ENCODE measurements around the gene IP6K2.
"Not testable (repeated sequence)": the region's sequence is repeated elsewhere in the genome, so short reads cannot be mapped to it uniquely, and the experiment has no call there.

DNA sequence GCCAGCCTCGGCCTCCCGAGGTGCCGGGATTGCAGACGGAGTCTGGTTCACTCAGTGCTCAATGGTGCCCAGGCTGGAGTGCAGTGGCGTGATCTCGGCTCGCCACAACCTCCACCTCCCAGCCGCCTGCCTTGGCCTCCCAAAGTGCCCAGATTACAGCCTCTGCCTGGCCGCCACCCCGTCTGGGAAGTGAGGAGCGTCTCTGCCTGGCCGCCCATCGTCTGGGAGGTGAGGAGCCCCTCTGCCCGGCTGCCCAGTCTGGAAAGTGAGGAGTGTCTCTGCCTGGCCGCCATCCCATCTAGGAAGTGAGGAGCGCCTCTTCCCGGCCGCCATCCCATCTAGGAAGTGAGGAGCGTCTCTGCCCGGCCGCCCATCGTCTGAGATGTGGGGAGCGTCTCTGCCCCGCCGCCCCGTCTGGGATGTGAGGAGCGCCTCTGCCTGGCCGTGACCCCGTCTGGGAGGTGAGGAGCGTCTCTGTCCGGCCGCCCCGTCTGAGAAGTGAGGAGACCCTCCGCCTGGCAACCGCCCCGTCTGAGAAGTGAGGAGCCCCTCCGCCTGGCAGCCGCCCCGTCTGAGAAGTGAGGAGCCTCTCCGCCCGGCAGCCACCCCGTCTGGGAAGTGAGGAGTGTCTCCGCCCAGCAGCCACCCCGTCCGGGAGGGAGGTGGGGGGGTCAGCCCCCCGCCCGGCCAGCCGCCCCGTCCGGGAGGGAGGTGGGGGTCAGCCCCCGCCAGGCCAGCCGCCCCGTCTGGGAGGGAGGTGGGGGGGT lies 16.9 kb upstream of the IP6K2 start:
- TF ChIP-seq, protein P1, sequence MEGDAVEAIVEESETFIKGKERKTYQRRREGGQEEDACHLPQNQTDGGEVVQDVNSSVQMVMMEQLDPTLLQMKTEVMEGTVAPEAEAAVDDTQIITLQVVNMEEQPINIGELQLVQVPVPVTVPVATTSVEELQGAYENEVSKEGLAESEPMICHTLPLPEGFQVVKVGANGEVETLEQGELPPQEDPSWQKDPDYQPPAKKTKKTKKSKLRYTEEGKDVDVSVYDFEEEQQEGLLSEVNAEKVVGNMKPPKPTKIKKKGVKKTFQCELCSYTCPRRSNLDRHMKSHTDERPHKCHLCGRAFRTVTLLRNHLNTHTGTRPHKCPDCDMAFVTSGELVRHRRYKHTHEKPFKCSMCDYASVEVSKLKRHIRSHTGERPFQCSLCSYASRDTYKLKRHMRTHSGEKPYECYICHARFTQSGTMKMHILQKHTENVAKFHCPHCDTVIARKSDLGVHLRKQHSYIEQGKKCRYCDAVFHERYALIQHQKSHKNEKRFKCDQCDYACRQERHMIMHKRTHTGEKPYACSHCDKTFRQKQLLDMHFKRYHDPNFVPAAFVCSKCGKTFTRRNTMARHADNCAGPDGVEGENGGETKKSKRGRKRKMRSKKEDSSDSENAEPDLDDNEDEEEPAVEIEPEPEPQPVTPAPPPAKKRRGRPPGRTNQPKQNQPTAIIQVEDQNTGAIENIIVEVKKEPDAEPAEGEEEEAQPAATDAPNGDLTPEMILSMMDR (conservative IDR thresholded peaks at IDR 0.05; ENCODE audit: low read depth in 2 of 2): not testable (repeated sequence)
- TF ChIP-seq EZH2 (IDR thresholded peaks at IDR 0.05; ENCODE audit: low read depth, unreplicated experiment); POLR2AphosphoS5 (IDR thresholded peaks at IDR 0.05; ENCODE audit: low read depth); CREB1 (CRISPR knock-in tag; IDR thresholded peaks at IDR 0.05; ENCODE audit: low read depth); NANOG (IDR thresholded peaks at IDR 0.05; ENCODE audit: borderline replicate concordance); EZH2phosphoT487 (IDR thresholded peaks at IDR 0.05; ENCODE audit: unreplicated experiment); JUNB (IDR thresholded peaks at IDR 0.05; ENCODE audit: unreplicated experiment); ZNF331 (CRISPR knock-in tag; IDR thresholded peaks at IDR 0.05; ENCODE audit: low read depth); ZNF114 (CRISPR knock-in tag; IDR thresholded peaks at IDR 0.05): not testable (repeated sequence)
- TF ChIP-seq, protein P2, sequence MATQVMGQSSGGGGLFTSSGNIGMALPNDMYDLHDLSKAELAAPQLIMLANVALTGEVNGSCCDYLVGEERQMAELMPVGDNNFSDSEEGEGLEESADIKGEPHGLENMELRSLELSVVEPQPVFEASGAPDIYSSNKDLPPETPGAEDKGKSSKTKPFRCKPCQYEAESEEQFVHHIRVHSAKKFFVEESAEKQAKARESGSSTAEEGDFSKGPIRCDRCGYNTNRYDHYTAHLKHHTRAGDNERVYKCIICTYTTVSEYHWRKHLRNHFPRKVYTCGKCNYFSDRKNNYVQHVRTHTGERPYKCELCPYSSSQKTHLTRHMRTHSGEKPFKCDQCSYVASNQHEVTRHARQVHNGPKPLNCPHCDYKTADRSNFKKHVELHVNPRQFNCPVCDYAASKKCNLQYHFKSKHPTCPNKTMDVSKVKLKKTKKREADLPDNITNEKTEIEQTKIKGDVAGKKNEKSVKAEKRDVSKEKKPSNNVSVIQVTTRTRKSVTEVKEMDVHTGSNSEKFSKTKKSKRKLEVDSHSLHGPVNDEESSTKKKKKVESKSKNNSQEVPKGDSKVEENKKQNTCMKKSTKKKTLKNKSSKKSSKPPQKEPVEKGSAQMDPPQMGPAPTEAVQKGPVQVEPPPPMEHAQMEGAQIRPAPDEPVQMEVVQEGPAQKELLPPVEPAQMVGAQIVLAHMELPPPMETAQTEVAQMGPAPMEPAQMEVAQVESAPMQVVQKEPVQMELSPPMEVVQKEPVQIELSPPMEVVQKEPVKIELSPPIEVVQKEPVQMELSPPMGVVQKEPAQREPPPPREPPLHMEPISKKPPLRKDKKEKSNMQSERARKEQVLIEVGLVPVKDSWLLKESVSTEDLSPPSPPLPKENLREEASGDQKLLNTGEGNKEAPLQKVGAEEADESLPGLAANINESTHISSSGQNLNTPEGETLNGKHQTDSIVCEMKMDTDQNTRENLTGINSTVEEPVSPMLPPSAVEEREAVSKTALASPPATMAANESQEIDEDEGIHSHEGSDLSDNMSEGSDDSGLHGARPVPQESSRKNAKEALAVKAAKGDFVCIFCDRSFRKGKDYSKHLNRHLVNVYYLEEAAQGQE (IDR thresholded peaks at IDR 0.05; ENCODE audit: unreplicated experiment): not testable (repeated sequence)
- TF ChIP-seq, protein P3, sequence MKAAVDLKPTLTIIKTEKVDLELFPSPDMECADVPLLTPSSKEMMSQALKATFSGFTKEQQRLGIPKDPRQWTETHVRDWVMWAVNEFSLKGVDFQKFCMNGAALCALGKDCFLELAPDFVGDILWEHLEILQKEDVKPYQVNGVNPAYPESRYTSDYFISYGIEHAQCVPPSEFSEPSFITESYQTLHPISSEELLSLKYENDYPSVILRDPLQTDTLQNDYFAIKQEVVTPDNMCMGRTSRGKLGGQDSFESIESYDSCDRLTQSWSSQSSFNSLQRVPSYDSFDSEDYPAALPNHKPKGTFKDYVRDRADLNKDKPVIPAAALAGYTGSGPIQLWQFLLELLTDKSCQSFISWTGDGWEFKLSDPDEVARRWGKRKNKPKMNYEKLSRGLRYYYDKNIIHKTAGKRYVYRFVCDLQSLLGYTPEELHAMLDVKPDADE (IDR thresholded peaks at IDR 0.05): not testable (repeated sequence)
- TF ChIP-seq, protein P4, sequence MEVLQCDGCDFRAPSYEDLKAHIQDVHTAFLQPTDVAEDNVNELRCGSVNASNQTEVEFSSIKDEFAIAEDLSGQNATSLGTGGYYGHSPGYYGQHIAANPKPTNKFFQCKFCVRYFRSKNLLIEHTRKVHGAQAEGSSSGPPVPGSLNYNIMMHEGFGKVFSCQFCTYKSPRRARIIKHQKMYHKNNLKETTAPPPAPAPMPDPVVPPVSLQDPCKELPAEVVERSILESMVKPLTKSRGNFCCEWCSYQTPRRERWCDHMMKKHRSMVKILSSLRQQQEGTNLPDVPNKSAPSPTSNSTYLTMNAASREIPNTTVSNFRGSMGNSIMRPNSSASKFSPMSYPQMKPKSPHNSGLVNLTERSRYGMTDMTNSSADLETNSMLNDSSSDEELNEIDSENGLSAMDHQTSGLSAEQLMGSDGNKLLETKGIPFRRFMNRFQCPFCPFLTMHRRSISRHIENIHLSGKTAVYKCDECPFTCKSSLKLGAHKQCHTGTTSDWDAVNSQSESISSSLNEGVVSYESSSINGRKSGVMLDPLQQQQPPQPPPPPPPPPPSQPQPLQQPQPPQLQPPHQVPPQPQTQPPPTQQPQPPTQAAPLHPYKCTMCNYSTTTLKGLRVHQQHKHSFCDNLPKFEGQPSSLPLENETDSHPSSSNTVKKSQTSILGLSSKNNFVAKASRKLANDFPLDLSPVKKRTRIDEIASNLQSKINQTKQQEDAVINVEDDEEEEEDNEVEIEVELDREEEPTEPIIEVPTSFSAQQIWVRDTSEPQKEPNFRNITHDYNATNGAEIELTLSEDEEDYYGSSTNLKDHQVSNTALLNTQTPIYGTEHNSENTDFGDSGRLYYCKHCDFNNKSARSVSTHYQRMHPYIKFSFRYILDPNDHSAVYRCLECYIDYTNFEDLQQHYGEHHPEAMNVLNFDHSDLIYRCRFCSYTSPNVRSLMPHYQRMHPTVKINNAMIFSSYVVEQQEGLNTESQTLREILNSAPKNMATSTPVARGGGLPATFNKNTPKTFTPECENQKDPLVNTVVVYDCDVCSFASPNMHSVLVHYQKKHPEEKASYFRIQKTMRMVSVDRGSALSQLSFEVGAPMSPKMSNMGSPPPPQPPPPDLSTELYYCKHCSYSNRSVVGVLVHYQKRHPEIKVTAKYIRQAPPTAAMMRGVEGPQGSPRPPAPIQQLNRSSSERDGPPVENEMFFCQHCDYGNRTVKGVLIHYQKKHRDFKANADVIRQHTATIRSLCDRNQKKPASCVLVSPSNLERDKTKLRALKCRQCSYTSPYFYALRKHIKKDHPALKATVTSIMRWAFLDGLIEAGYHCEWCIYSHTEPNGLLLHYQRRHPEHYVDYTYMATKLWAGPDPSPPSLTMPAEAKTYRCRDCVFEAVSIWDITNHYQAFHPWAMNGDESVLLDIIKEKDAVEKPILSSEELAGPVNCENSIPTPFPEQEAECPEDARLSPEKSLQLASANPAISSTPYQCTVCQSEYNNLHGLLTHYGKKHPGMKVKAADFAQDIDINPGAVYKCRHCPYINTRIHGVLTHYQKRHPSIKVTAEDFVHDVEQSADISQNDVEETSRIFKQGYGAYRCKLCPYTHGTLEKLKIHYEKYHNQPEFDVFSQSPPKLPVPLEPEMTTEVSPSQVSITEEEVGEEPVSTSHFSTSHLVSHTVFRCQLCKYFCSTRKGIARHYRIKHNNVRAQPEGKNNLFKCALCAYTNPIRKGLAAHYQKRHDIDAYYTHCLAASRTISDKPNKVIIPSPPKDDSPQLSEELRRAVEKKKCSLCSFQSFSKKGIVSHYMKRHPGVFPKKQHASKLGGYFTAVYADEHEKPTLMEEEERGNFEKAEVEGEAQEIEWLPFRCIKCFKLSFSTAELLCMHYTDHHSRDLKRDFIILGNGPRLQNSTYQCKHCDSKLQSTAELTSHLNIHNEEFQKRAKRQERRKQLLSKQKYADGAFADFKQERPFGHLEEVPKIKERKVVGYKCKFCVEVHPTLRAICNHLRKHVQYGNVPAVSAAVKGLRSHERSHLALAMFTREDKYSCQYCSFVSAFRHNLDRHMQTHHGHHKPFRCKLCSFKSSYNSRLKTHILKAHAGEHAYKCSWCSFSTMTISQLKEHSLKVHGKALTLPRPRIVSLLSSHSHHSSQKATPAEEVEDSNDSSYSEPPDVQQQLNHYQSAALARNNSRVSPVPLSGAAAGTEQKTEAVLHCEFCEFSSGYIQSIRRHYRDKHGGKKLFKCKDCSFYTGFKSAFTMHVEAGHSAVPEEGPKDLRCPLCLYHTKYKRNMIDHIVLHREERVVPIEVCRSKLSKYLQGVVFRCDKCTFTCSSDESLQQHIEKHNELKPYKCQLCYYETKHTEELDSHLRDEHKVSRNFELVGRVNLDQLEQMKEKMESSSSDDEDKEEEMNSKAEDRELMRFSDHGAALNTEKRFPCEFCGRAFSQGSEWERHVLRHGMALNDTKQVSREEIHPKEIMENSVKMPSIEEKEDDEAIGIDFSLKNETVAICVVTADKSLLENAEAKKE (CRISPR knock-in tag; IDR thresholded peaks at IDR 0.05): not testable (repeated sequence)

Measured in GM23338 (cell line).